Subcutaneous abdominal adipose tissue (tissue), 5 donors: ENCODE results near the gene OR6S1.

Experiments used
- H3K27ac ChIP-seq: one replicate; pipeline ENCODE4 v1.7.0; 2013; ENCODE audit warnings: low read depth, mild to moderate bottlenecking, inconsistent platforms, low read length, moderate library complexity
- H3K27me3 ChIP-seq, 5 donors: one replicate each; pipeline ENCODE4 v1.7.0; 2013; ENCODE audit warnings: low read length in 5 of 5, inconsistent platforms in 1 of 5; ENCODE audit not compliant: control insufficient read depth in 5 of 5, insufficient read depth in 4 of 5
- H3K36me3 ChIP-seq, 5 donors: one replicate each; pipeline ENCODE4 v1.7.0; 2013; ENCODE audit warnings: low read length in 5 of 5; ENCODE audit not compliant: control insufficient read depth in 5 of 5, insufficient read depth in 5 of 5
- H3K4me1 ChIP-seq, 5 donors: one replicate each; pipeline ENCODE4 v1.7.0; 2013; ENCODE audit warnings: low read length in 5 of 5, mild to moderate bottlenecking in 3 of 5, moderate library complexity in 1 of 5; ENCODE audit not compliant: control insufficient read depth in 5 of 5, insufficient read depth in 5 of 5
- H3K4me3 ChIP-seq, 5 donors: one replicate each; pipeline ENCODE4 v1.7.0; 2013; ENCODE audit warnings: low read length in 5 of 5, low read depth in 1 of 5
- H3K9ac ChIP-seq, 5 donors: one replicate each; pipeline ENCODE4 v1.7.0; 2013; ENCODE audit warnings: low read length in 5 of 5, mild to moderate bottlenecking in 4 of 5, moderate library complexity in 3 of 5
- H3K9me3 ChIP-seq, 5 donors: one replicate each; pipeline ENCODE4 v1.7.0; 2013; ENCODE audit warnings: low read length in 5 of 5; ENCODE audit not compliant: control insufficient read depth in 5 of 5
- donor health status: healthy.
- donor health status: healthy.
- donor health status: healthy.
- donor health status: healthy.
- donor health status: healthy.

The OR6S1 gene

GRCh38 chr14:20683125-20683890 is 41.8 kb upstream of the OR6S1 start:
- Histone ChIP-seq H3K27ac (peak overlapping the region; percentile 99), H3K4me1 (peaks cover 0 to 58% (median 53%) of the 10 kb centered on the region in 5 donors), H3K36me3 (peaks cover 0 to 2% (median 0%) of the 10 kb centered on the region in 5 donors), H3K4me3 (peak overlapping the region; percentile 83 to 96 (median 93)), H3K9me3 (no peaks in the 10 kb centered on the region), H3K27me3 (no peaks in the 10 kb centered on the region), H3K9ac (peak overlapping the region; percentile 87 to 100 (median 98))

GRCh38 chr14:20682435-20683124 is 41.1 kb upstream of the OR6S1 start:
- peak overlapping the region; percentile 87 to 100 (median 98) for H3K9ac ChIP-seq
- H3K4me3 ChIP-seq, result peak overlapping the region; percentile 83 to 96 (median 93)
- H3K4me1 ChIP-seq, result peaks cover 0 to 57% (median 46%) of the 10 kb centered on the region in 5 donors
- peak overlapping the region; percentile 99 for H3K27ac ChIP-seq
- no peaks in the 10 kb centered on the region for H3K9me3 ChIP-seq
- H3K27me3 ChIP-seq, result no peaks in the 10 kb centered on the region
- H3K36me3 ChIP-seq, result no peaks in the 10 kb centered on the region

- no peaks in the 10 kb centered on the region for H3K36me3 ChIP-seq
- H3K4me3 ChIP-seq, result peak overlapping the region; percentile 83 to 96 (median 93)
- H3K4me1 ChIP-seq, result peaks cover 0 to 52% (median 41%) of the 10 kb centered on the region in 5 donors
- no peaks in the 10 kb centered on the region for H3K27me3 ChIP-seq
- H3K27ac ChIP-seq, result peak overlapping the region; percentile 99
- peak overlapping the region; percentile 73 to 100 (median 98) for H3K9ac ChIP-seq
- H3K9me3 ChIP-seq, result no peaks in the 10 kb centered on the region
Observed at GRCh38 chr14:20682127-20682434, 40.6 kb upstream of the OR6S1 start.

GRCh38 chr14:20681348-20682126 is 40.0 kb upstream of the OR6S1 start:
- H3K36me3 ChIP-seq, result no peaks in the 10 kb centered on the region
- H3K4me1 ChIP-seq, result peaks cover 0 to 46% (median 35%) of the 10 kb centered on the region in 5 donors
- peak overlapping the region; percentile 73 to 100 (median 98) for H3K9ac ChIP-seq
- peak overlapping the region; percentile 83 to 96 (median 93) for H3K4me3 ChIP-seq
- H3K27me3 ChIP-seq, result peaks cover 0 to under 1% (median 0%) of the 10 kb centered on the region in 5 donors
- no peaks in the 10 kb centered on the region for H3K9me3 ChIP-seq
- H3K27ac ChIP-seq, result peak overlapping the region; percentile 99

GRCh38 chr14:20680843-20681347 is 39.4 kb upstream of the OR6S1 start:
- Histone ChIP-seq H3K4me3 (peak overlapping the region; percentile 67 to 96 (median 90)), H3K27me3 (peaks cover 0 to 5% (median 0%) of the 10 kb centered on the region in 5 donors), H3K9ac (peak overlapping the region; percentile 16 to 100 (median 90)), H3K27ac (peak overlapping the region; percentile 99), H3K36me3 (no peaks in the 10 kb centered on the region), H3K4me1 (peaks cover 0 to 41% (median 31%) of the 10 kb centered on the region in 5 donors), H3K9me3 (no peaks in the 10 kb centered on the region)

GRCh38 chr14:20680363-20680762 is 38.9 kb upstream of the OR6S1 start:
- peaks cover 0 to 39% (median 28%) of the 10 kb centered on the region in 5 donors for H3K4me1 ChIP-seq
- H3K9ac ChIP-seq, result no peak overlapping the region
- H3K9me3 ChIP-seq, result no peaks in the 10 kb centered on the region
- H3K4me3 ChIP-seq, result no peak overlapping the region
- H3K27me3 ChIP-seq, result peaks cover 0 to 5% (median 0%) of the 10 kb centered on the region in 5 donors
- H3K36me3 ChIP-seq, result no peaks in the 10 kb centered on the region
- no peak overlapping the region for H3K27ac ChIP-seq

GRCh38 chr14:20679907-20680306 is 38.4 kb upstream of the OR6S1 start:
- H3K27ac ChIP-seq, result no peak overlapping the region
- H3K36me3 ChIP-seq, result no peaks in the 10 kb centered on the region
- no peaks in the 10 kb centered on the region for H3K9me3 ChIP-seq
- no peak overlapping the region for H3K9ac ChIP-seq
- no peak overlapping the region for H3K4me3 ChIP-seq
- peaks cover 0 to 35% (median 24%) of the 10 kb centered on the region in 5 donors for H3K4me1 ChIP-seq
- H3K27me3 ChIP-seq, result peaks cover 0 to 5% (median 0%) of the 10 kb centered on the region in 5 donors

- H3K27ac ChIP-seq, result no peak overlapping the region
- peaks cover 0 to 5% (median 0%) of the 10 kb centered on the region in 5 donors for H3K27me3 ChIP-seq
- H3K9ac ChIP-seq, result no peak overlapping the region
- H3K4me1 ChIP-seq, result peaks cover 0 to 9% (median 8%) of the 10 kb centered on the region in 5 donors
- no peaks in the 10 kb centered on the region for H3K36me3 ChIP-seq
- H3K9me3 ChIP-seq, result no peaks in the 10 kb centered on the region
- no peak overlapping the region for H3K4me3 ChIP-seq
Observed at GRCh38 chr14:20676072-20676471, 34.6 kb upstream of the OR6S1 start.

GRCh38 chr14:20675669-20676068 is 34.2 kb upstream of the OR6S1 start:
- no peak overlapping the region for H3K9ac ChIP-seq
- H3K27me3 ChIP-seq, result peaks cover 0 to 5% (median 0%) of the 10 kb centered on the region in 5 donors
- H3K4me3 ChIP-seq, result no peak overlapping the region
- no peaks in the 10 kb centered on the region for H3K9me3 ChIP-seq
- H3K36me3 ChIP-seq, result no peaks in the 10 kb centered on the region
- H3K27ac ChIP-seq, result no peak overlapping the region
- peaks cover 0 to 5% (median 4%) of the 10 kb centered on the region in 5 donors for H3K4me1 ChIP-seq
